Gastroesophageal sphincter (tissue), 4 donors: ENCODE data around the gene KLF13. TPM values are rescaled to one million over a fixed set of nuclear protein-coding genes. Genes with fewer than 3 reads are reported as not detected.
"Not testable (repeated sequence)": the region's sequence is repeated elsewhere in the genome, so short reads cannot be mapped to it uniquely, and the experiment has no call there.

Experiments
- ATAC-seq: fragments of 150-250 bp; one replicate; pipeline ENCODE4 v1.9.1; 2016; ENCODE audit warnings: mild to moderate bottlenecking, moderate library complexity
- H3K27ac ChIP-seq, 4 donors: fragments of 200-600 bp; sonication (generic) in 3 of 4; 1 replicate in 3 of 4; 2 replicates in 1 of 4; pipeline ENCODE4 v1.5.1; 2016 to 2019
- H3K27me3 ChIP-seq: fragments of 200-600 bp; sonication (generic); one replicate; pipeline ENCODE4 v1.5.1; 2019
- H3K36me3 ChIP-seq, 2 donors: fragments of 200-600 bp; sonication (generic); one replicate each; pipeline ENCODE4 v1.5.1; 2019; ENCODE audit warnings: control low read depth in 1 of 2
- H3K4me1 ChIP-seq, 3 donors: fragments of 200-600 bp; sonication (generic); 1 replicate in 2 of 3; 2 replicates in 1 of 3; pipeline ENCODE4 v1.5.1; 2016 to 2019; ENCODE audit warnings: control low read depth in 2 of 3
- H3K4me3 ChIP-seq, 2 donors: fragments of 200-600 bp; sonication (generic); one replicate each; pipeline ENCODE4 v1.5.1; 2019; ENCODE audit warnings: mild to moderate bottlenecking in 1 of 2, moderate library complexity in 1 of 2
- H3K9me3 ChIP-seq, 3 donors: fragments of 200-600 bp; sonication (generic); one replicate each; pipeline ENCODE4 v1.5.1; 2017 to 2019; ENCODE audit warnings: control low read depth in 2 of 3
- EP300 ChIP-seq: sonication (generic); formaldehyde crosslinking; IDR thresholded peaks from one replicate; pipeline ENCODE4 v1.6.1; 2017; ENCODE audit warnings: antibody characterized with exemption, mild to moderate bottlenecking
- POLR2A ChIP-seq, 2 donors: fragments of 450-650 bp; IDR thresholded peaks; one replicate each; pipeline ENCODE4 v1.6.1; 2017; ENCODE audit warnings: antibody characterized with exemption in 2 of 2, mild to moderate bottlenecking in 2 of 2, moderate library complexity in 1 of 2
- POLR2AphosphoS5 ChIP-seq: sonication (generic); formaldehyde crosslinking; IDR thresholded peaks from one replicate; pipeline ENCODE4 v1.6.1; 2017; ENCODE audit warnings: antibody characterized with exemption
- WGBS, 2 donors: methylation state at CpG; one replicate each; pipeline ENCODE4 v1.1.5; 2018; ENCODE audit warnings: low coverage in 1 of 2; 5-methylcytosine and 5-hydroxymethylcytosine counted together
- total RNA-seq, 4 donors: library from RNA; depleted of rRNA; stranded (reverse); fragments of >200 nt; gene quantifications; one replicate each; pipeline ENCODE4 v1.1.0, GENCODE V29; 2016
- TF ChIP-seq, protein P1 (sequence below), 4 experiments: fragments of 200-600 bp in 2 of 4; fragments of 450-650 bp in 2 of 4; sonication (generic) in 1 of 4; IDR thresholded peaks; one replicate each; pipeline ENCODE4 v1.5.1; 2017 to 2019; ENCODE audit warnings: antibody characterized with exemption in 4 of 4, mild to moderate bottlenecking in 2 of 4, moderate library complexity in 2 of 4

The KLF13 gene
- total RNA-seq, 4 donors from 2014 or later: 49.7 to 106 (median 76.1) TPM

DNA sequence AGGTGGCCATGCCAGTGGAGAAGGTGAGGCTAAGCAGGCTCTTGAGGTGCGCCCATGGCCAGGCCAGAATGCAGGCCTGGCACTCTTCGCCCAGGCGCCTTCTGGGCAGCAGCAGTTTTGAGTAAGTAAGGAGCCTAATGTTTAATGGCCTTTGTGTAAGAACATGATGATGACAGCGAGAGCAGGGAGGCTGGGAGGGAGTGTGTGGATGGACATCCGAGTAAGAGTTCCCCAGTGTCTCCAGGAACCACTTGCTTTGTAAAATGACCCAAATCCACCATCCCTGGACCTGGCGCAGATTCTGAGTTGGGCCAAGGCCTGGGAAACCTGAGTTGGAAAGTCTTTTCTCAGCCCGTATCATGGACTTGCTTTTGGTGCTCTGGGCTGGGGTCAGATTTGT lies 24.1 kb downstream of the KLF13 start:
- Histone ChIP-seq H3K36me3 (peaks cover 0 to 17% of the 10 kb centered on the region in 2 donors), H3K4me3 (no peak overlapping the region), H3K4me1 (peaks cover 18 to 100% (median 90%) of the 10 kb centered on the region in 3 donors), H3K9me3 (no peaks in the 10 kb centered on the region), H3K27ac (peak overlapping the region in 3 of 4 donors; percentile 61 to 86 (median 73)), H3K27me3 (no peaks in the 10 kb centered on the region)
- TF ChIP-seq, protein P1, sequence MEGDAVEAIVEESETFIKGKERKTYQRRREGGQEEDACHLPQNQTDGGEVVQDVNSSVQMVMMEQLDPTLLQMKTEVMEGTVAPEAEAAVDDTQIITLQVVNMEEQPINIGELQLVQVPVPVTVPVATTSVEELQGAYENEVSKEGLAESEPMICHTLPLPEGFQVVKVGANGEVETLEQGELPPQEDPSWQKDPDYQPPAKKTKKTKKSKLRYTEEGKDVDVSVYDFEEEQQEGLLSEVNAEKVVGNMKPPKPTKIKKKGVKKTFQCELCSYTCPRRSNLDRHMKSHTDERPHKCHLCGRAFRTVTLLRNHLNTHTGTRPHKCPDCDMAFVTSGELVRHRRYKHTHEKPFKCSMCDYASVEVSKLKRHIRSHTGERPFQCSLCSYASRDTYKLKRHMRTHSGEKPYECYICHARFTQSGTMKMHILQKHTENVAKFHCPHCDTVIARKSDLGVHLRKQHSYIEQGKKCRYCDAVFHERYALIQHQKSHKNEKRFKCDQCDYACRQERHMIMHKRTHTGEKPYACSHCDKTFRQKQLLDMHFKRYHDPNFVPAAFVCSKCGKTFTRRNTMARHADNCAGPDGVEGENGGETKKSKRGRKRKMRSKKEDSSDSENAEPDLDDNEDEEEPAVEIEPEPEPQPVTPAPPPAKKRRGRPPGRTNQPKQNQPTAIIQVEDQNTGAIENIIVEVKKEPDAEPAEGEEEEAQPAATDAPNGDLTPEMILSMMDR (IDR thresholded peaks at IDR 0.05): no peak
- TF ChIP-seq POLR2A (IDR thresholded peaks at IDR 0.05) (no peak), EP300 (no peak), POLR2AphosphoS5 (no peak)
- no peak for ATAC-seq
- WGBS, 2 donors: 80 to 83% methylated on average over 1 to 4 of the region's 7 CpGs

DNA sequence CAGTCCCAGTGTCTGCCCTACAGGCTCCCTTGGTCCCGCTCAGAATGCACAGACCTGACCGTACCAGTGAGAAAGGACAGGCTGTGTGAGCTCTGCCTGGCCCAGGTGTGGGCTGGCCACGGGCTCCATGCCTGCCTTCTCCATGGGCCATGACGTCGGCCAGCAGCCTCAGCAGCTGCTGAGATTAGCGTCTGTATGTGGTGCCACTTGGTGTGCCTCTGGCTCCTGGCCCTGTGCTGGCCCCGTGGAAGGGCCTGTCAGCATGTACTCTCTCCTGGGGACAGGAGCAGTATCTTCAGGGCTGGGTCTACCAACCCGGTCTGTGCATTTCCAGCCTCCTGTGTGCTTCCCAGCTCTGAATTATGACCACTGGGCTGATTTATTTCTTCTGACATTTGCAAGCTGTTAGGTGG lies 25.7 kb downstream of the KLF13 start:
- ATAC-seq: peak; percentile 30
- H3K27ac ChIP-seq: peak overlapping the region; percentile 79 to 92 (median 90)
- H3K36me3 ChIP-seq: peaks cover 0 to 17% of the 10 kb centered on the region in 2 donors
- H3K4me1 ChIP-seq: peaks cover 18 to 100% (median 93%) of the 10 kb centered on the region in 3 donors
- H3K27me3 ChIP-seq: no peaks in the 10 kb centered on the region
- H3K9me3 ChIP-seq: no peaks in the 10 kb centered on the region
- no peak for TF ChIP-seq EP300
- no peak for TF ChIP-seq POLR2A (IDR thresholded peaks at IDR 0.05)
- TF ChIP-seq, protein P1 (IDR thresholded peaks at IDR 0.05): no peak
- no peak for TF ChIP-seq POLR2AphosphoS5
- no peak overlapping the region for H3K4me3 ChIP-seq
- WGBS, 2 donors: no CpG with 5 or more reads among the region's 8 CpGs

DNA sequence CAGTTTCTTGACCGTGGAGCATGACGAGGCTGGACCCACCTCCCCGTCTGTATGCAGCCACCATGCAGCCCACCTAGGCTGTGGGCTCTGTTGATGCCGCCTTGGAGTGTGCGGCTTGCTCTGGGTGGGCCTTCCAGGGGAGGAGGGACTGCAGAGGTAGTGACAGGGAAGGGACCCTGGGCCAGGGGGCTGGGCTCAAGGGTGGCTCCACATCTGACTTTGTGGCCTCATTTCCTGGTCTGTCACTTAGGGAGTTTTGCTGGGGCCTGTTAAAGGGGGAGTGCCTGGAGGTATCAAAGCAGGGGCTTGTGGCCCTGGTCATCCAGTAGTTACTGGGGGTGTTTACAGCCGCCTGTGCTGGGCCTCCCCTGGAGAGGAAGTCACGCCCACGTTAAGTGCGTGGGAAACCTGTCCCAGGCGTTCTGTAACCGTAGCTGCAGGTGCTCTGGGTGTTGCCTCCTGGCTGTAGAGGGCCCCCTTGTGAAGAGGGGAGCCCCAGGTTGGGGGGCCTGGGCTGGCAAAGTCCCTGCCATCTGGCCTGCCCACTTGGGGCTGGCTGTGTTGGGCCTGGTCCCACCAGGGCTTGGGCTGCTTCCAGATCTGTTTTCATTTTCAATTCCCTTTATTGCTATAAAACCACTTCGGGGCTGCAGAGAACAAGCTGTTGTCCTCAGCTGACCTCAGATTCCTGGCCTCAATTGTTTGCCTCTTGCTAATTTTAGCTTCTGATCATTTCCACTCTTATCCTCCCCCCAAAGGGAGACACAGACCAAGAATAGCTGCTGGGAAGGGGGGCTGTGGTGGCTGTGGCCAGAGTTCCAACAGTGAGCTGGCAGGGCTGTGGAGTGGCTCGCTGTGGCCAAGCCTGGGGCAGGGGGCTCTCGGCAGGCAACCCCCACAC lies 26.5 kb downstream of the KLF13 start:
- ATAC-seq: peak; percentile 81
- Histone ChIP-seq H3K36me3 (peaks cover 0 to 10% of the 10 kb centered on the region in 2 donors), H3K9me3 (no peaks in the 10 kb centered on the region), H3K4me3 (peak overlapping the region in 1 of 2 donors; percentile 20), H3K27ac (peak overlapping the region; percentile 79 to 92 (median 90)), H3K4me1 (peaks cover 18 to 100% (median 91%) of the 10 kb centered on the region in 3 donors), H3K27me3 (no peaks in the 10 kb centered on the region)
- TF ChIP-seq EP300 (no peak), POLR2AphosphoS5 (peak; percentile 94)
- WGBS, 2 donors: 0% methylated on average over 1 of the region's 14 CpGs

DNA sequence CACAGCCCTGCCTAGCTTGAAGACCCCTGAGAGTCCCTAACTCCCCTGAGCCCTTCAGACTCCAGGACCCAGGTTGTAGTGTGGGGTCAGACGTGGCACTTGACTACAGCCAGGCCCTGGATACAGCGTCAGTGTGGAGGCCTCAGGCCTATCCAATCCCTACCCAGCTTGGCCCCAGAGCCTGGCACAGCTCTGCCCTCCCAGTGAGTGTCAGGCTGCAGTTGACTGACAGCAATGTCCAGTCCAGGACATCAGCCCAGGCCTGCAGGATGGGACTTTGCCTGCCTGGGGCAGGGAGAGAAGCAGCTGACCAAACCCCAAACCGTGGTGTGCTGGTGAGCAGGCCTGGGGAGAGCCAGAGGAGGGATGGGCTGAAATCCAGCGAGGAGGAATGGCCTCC lies 27.3 kb downstream of the KLF13 start:
- peak; percentile 31 for ATAC-seq
- peaks cover 18 to 100% (median 91%) of the 10 kb centered on the region in 3 donors for H3K4me1 ChIP-seq
- peaks cover 0 to 2% of the 10 kb centered on the region in 2 donors for H3K36me3 ChIP-seq
- WGBS, 2 donors: 0 to 38% methylated on average over 1 to 2 of the region's 4 CpGs
- H3K4me3 ChIP-seq: peak overlapping the region in 1 of 2 donors; percentile 16
- no peaks in the 10 kb centered on the region for H3K9me3 ChIP-seq
- H3K27ac ChIP-seq: peak overlapping the region; percentile 79 to 92 (median 90)
- TF ChIP-seq POLR2AphosphoS5: no peak
- no peak for TF ChIP-seq EP300
- TF ChIP-seq, protein P1 (IDR thresholded peaks at IDR 0.05): no peak
- TF ChIP-seq POLR2A (IDR thresholded peaks at IDR 0.05): no peak
- no peaks in the 10 kb centered on the region for H3K27me3 ChIP-seq

DNA sequence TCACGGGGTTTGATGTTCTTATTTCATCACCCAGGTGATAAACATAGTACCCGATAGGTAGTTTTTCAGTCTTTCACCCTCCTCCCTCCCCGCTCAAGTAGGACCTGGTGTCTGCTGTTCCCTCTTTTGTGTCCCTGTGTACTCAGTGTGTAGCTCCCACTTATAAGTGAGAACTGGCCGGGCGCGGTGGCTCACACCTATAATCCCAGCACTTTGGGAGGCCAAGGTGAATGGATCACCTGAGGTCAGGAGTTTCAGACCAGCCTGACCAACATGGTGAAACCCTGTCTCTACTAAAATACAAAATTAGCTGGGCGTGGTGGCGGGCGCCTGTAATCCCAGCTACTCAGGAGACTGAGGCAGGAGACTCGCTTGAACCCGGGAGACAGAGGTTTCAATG lies 29.5 kb downstream of the KLF13 start:
- H3K27ac ChIP-seq: peak overlapping the region in 3 of 4 donors; percentile 89 to 92 (median 92)
- 100% methylated on average over 3 to 6 of the region's 11 CpGs for WGBS, 2 donors

More for the DNA sequence above, 29.5 kb downstream of the KLF13 start:
- H3K4me1 ChIP-seq: peaks cover 18 to 100% (median 91%) of the 10 kb centered on the region in 3 donors
- H3K36me3 ChIP-seq, H3K27me3 ChIP-seq, H3K9me3 ChIP-seq, H3K4me3 ChIP-seq, ATAC-seq: not testable (repeated sequence)
